Upper lobe of left lung (tissue), 4 donors: Measurements from ENCODE around the gene SLC25A43.

Experiments
- POLR2A ChIP-seq, 4 donors: fragments of 450-650 bp; IDR thresholded peaks; one replicate each; pipeline ENCODE4 v1.5.1; 2016 to 2017; ENCODE audit warnings: antibody characterized with exemption in 4 of 4, mild to moderate bottlenecking in 2 of 4
- TF ChIP-seq, protein P1 (sequence below), 6 experiments: fragments of 450-650 bp in 4 of 6; fragments of 200-600 bp in 2 of 6; sonication (generic) in 2 of 6; IDR thresholded peaks; one replicate each; pipeline ENCODE4 v1.5.1; 2016 to 2019; ENCODE audit warnings: antibody characterized with exemption in 6 of 6

DNA sequence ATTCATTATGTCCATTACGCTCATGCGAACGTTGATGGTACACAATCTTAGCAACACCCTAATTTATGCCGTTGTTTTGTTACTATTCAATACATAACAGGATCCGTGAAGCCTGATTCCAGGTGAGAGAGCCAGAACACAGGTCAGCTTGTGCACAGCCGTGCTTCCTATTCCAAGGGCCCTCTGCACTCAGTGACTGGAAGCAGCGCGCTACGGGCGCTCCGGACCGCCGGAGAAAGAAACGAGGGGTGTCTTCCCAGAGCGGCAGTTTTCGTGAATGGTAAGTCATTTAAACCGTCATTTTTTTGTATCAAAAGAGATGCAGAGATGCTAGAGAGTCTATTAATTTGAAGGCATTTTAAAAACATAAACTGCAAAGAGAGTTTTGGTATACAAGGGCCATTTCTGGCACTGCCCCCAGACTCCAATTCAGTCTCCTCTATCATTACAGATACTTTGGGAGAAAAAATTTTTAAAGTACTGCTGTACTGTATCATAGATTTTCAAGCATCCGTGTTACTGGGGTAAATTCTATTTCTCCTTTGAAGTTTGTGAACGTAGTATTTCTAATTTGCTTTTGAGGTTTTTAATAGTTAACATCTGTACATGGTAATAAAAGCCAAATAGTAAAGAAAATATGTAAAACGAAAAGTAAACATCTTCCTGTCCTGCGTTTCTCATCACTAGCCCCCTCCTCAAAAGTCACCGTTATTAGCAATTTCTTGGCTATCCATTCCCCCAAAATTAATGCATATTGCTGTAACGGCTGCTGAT is 75.7 kb downstream of the SLC25A43 start:
- TF ChIP-seq, protein P1, sequence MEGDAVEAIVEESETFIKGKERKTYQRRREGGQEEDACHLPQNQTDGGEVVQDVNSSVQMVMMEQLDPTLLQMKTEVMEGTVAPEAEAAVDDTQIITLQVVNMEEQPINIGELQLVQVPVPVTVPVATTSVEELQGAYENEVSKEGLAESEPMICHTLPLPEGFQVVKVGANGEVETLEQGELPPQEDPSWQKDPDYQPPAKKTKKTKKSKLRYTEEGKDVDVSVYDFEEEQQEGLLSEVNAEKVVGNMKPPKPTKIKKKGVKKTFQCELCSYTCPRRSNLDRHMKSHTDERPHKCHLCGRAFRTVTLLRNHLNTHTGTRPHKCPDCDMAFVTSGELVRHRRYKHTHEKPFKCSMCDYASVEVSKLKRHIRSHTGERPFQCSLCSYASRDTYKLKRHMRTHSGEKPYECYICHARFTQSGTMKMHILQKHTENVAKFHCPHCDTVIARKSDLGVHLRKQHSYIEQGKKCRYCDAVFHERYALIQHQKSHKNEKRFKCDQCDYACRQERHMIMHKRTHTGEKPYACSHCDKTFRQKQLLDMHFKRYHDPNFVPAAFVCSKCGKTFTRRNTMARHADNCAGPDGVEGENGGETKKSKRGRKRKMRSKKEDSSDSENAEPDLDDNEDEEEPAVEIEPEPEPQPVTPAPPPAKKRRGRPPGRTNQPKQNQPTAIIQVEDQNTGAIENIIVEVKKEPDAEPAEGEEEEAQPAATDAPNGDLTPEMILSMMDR (IDR thresholded peaks at IDR 0.05), result no peak
- TF ChIP-seq POLR2A (IDR thresholded peaks at IDR 0.05), result no peak
